ENCODE data around the gene INPP5D. TPM values are rescaled to one million over a fixed set of nuclear protein-coding genes. Genes with fewer than 3 reads are reported as not detected.

The INPP5D gene
- total and polyA plus RNA-seq, 4 donors: 2.9 to 18.8 (median 6.6) TPM

DNA sequence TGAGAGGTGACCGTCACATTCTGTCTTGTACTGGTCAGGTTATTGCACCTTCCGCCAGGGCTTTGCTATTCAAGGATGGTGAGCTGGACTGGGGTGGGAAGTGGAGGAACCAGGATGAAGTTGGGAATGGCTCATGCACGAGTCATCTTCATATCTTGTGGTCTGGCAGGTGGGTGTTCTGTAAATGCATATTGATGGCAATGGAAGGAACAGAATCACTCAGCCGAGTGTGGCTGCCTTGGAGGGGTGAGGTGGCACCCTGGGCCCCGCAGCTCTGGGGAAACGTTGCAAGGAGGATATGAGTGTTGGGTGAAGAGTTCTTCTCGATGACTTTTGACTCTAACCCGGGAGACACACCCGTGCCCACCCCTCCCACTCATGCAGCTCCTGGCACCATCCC is 26.5 kb upstream of the INPP5D start:
- Histone ChIP-seq H3K36me3 (ENCODE audit: control insufficient read depth in 4 of 4, insufficient read depth in 3 of 4, low read depth in 1 of 4, low read length in 3 of 4) (no peaks in the 10 kb centered on the region), H3K4me3 (ENCODE audit: low read depth in 1 of 3, low read length in 3 of 3) (no peak overlapping the region), H3K4me1 (ENCODE audit: control insufficient read depth in 4 of 4, insufficient read depth in 4 of 4, low read length in 3 of 4) (no peaks in the 10 kb centered on the region), H3K9me3 (ENCODE audit: control insufficient read depth in 4 of 4, low read length in 3 of 4) (no peaks in the 10 kb centered on the region), H3K27ac (ENCODE audit: low read depth in 1 of 2, low read length in 2 of 2) (no peak overlapping the region), H3K9ac (ENCODE audit: low read depth in 1 of 2, low read length in 2 of 2) (no peak overlapping the region), H3K27me3 (ENCODE audit: control insufficient read depth in 4 of 4, insufficient read depth in 4 of 4, low read length in 3 of 4) (no peaks in the 10 kb centered on the region)
- no peak for TF ChIP-seq FOXA2 (IDR thresholded peaks at IDR 0.05)
- no peak for TF ChIP-seq ATF3 (IDR thresholded peaks at IDR 0.05)
- TF ChIP-seq ZBTB33 (IDR thresholded peaks at IDR 0.05): no peak
- TF ChIP-seq CTCF (IDR thresholded peaks at IDR 0.05; ENCODE audit: low read depth, low read length, missing input control): no peak
- no peak for TF ChIP-seq RAD21 (IDR thresholded peaks at IDR 0.05)
- no peak for TF ChIP-seq NR2F2 (IDR thresholded peaks at IDR 0.05)
- no peak for TF ChIP-seq HNF4G (IDR thresholded peaks at IDR 0.05)
- no peak for TF ChIP-seq SP1 (IDR thresholded peaks at IDR 0.05)
- TF ChIP-seq REST (IDR thresholded peaks at IDR 0.05): no peak
- TF ChIP-seq YY1 (IDR thresholded peaks at IDR 0.05): no peak
- TF ChIP-seq FOXA1 (IDR thresholded peaks at IDR 0.05): no peak
- TF ChIP-seq, protein P1, sequence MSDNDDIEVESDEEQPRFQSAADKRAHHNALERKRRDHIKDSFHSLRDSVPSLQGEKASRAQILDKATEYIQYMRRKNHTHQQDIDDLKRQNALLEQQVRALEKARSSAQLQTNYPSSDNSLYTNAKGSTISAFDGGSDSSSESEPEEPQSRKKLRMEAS (IDR thresholded peaks at IDR 0.05): no peak
- no peak for TF ChIP-seq JUND (IDR thresholded peaks at IDR 0.05)
- no peak for TF ChIP-seq RXRA (IDR thresholded peaks at IDR 0.05)
- no peak for TF ChIP-seq TAF1 (conservative IDR thresholded peaks at IDR 0.05)
- no peak for TF ChIP-seq GABPA (IDR thresholded peaks at IDR 0.05 in 1 of 2, conservative IDR thresholded peaks at IDR 0.05 in 1 of 2)
- TF ChIP-seq HNF4A (conservative IDR thresholded peaks at IDR 0.05): no peak
- TF ChIP-seq EGR1 (IDR thresholded peaks at IDR 0.05; ENCODE audit: low read depth in 2 of 2): no peak
- whole genome bisulfite sequencing: 79% methylated on average over 9 of the region's 9 CpGs
- no peak for DNase-seq (ENCODE audit: low spot score)

All from liver (tissue), 9 donors.